GM11168 (cell line): ENCODE measurements around the gene OR6Y1.

ENCODE experiments used
- in situ Hi-C: fragments of 300-500 bp; cut with MboI; formaldehyde crosslinking; loops from one replicate; pipeline ENCODE4 v1.12.0; 2022; ENCODE audit warnings: low sequenced_read_pairs; ENCODE audit not compliant: unreplicated experiment

OR6Y1 gene

DNA sequence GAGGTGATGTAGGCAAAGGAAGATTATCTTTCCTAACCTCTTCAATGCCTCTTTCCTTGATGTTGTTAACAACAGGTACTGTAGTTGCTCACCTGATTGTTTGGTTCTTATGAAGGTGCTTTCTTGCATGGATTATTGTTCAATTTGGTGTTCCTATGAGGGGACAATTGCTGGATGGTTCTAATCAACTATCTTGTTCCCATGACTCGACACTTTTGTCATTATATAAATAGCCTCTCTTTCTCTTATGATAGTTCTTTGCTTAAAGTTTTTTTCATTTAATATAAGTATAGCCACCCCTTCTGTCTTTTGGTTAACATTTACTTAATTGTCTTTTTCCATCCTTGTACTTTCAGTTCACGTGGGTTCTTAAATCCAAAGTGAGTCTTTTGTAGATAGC is 46.7 kb downstream of the OR6Y1 start:
- in situ Hi-C loops = loop anchor here (10.0 kb wide), 1 partner anchor 487 kb away; no protein-coding TSS in a partner anchor

DNA sequence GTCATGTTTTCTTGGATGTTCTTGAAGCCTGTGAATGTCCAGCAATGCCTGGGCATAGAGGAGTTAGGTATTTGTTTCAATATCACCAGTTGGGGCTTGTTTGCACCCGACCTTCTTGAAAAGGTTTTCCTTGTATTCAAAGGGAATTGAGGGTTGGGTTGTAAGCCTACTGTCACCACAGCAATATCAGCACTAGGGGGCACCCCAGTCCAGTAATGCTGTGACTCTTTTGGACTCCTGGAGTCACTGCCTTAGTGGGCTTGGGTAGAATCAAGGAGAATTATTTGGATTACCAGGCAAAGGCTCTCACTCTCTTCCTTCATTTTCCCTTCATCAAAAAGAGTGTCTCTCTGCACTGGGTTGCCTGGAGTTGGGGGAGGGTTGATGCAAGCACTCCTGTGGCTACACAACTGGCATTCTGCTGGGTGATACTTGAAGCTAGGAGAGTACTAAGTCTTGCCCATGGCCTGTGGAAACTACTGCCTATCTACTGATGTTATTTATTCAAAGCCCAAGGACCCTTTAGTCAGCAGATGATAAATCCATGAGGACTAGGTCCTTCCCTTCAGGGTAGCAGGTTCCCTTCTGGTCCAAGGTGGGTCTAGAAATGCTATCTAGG is 47.7 kb downstream of the OR6Y1 start:
- in situ Hi-C loops = loop anchor here (10.0 kb wide), 1 partner anchor 488 kb away; no protein-coding TSS in a partner anchor

DNA sequence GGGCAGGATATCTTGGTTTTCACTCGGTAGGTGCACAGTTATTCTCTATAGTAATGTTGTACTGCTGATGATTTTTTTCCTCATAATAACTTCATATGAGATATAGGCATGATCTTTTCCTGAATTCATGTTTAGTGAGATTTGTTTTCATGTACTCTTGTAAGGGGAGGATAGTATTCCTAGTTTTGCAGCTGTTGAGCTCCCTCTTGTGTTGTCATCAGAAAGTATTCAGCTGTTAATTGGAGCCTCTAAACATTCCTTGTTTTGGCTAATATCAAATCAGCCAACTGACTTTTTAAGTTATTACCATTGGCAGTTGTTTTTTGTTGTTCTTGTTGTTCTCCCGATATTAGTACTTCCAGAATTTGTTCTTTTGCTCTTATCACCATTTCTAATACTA is 57.8 kb downstream of the OR6Y1 start:
- in situ Hi-C loops = no loop called here

DNA sequence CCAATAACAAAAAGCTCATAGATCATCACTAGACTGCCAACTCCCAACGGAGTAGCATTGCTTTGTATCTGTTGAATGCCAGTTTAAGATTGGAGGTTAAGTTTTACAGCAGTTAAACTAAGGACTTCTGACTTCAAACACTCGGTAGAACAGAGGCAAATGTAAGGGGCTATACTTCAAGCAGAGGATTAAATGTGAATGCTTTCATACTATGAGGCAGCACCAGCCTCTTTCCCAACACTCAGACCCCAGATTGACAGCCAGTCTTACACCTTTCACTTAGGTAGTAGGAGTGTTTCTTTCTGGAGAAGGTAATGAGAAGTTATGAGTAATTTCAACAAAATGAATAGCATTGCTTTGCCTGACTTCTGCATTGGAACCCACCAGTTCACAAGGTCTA is 59.4 kb downstream of the OR6Y1 start:
- in situ Hi-C loops = no loop called here
